GM23338 (cell line): ENCODE measurements around the gene RNF168. TPM values are rescaled to one million over a fixed set of nuclear protein-coding genes. Genes with fewer than 3 reads are reported as not detected.

Source experiments
- ATAC-seq: fragments of 200-7000 bp; cut with Tn5 transposase; 3 replicates; pipeline ENCODE4 v1.9.1; 2020
- DNase-seq: peaks from one replicate; pipeline ENCODE4 v3.0.0-alpha.2; 2015; ENCODE audit warnings: low spot score
- H2AFZ ChIP-seq: fragments of 200-600 bp; sonication (generic); 2 replicates; pipeline ENCODE4 v1.8.0; 2016; ENCODE audit warnings: antibody characterized with exemption, mild to moderate bottlenecking, moderate library complexity
- H3F3A ChIP-seq: fragments of 200-600 bp; sonication (generic); replicated peaks from 2 replicates; pipeline ENCODE4 v1.8.0; 2017; ENCODE audit warnings: antibody characterized with exemption, mixed run types, low read depth
- H3K27ac ChIP-seq: fragments of 200-600 bp; sonication (generic); 2 replicates; pipeline ENCODE4 v1.6.1; 2016; ENCODE audit warnings: low read depth
- H3K27me3 ChIP-seq: fragments of 200-600 bp; sonication (generic); 2 replicates; pipeline ENCODE4 v1.8.0; 2016; ENCODE audit warnings: mild to moderate bottlenecking, mixed run types, moderate library complexity; ENCODE audit not compliant: insufficient read depth
- H3K36me3 ChIP-seq: fragments of 200-600 bp; sonication (generic); 2 replicates; pipeline ENCODE4 v1.8.0; 2016; ENCODE audit warnings: mild to moderate bottlenecking; ENCODE audit not compliant: insufficient read depth
- H3K4me1 ChIP-seq: fragments of 200-600 bp; sonication (generic); 2 replicates; pipeline ENCODE4 v1.8.0; 2016; ENCODE audit warnings: mild to moderate bottlenecking, moderate library complexity; ENCODE audit not compliant: insufficient read depth
- H3K4me2 ChIP-seq: fragments of 200-600 bp; sonication (generic); 2 replicates; pipeline ENCODE4 v1.7.1; 2017; ENCODE audit warnings: mixed run types
- H3K4me3 ChIP-seq: fragments of 200-600 bp; sonication (generic); 2 replicates; pipeline ENCODE4 v1.6.1; 2016; ENCODE audit warnings: mixed run types
- H3K79me2 ChIP-seq: fragments of 200-600 bp; sonication (generic); replicated peaks from 2 replicates; pipeline ENCODE4 v1.8.0; 2017; ENCODE audit warnings: mild to moderate bottlenecking; ENCODE audit not compliant: insufficient read depth
- H3K9me2 ChIP-seq: fragments of 200-600 bp; sonication (generic); 2 replicates; pipeline ENCODE4 v1.8.0; 2017; ENCODE audit not compliant: insufficient read depth
- H4K20me1 ChIP-seq: fragments of 200-600 bp; sonication (generic); replicated peaks from 2 replicates; pipeline ENCODE4 v1.8.0; 2017; ENCODE audit warnings: mild to moderate bottlenecking; ENCODE audit not compliant: insufficient read depth
- H3K27ac Mint-ChIP-seq: 2 replicates; pipeline ENCODE4 v1.8.0; 2020; ENCODE audit warnings: inconsistent platforms, mild to moderate bottlenecking, moderate library complexity, mixed read lengths
- H3K27me3 Mint-ChIP-seq: 3 replicates; pipeline ENCODE4 v1.8.0; 2022; ENCODE audit warnings: low read depth, mild to moderate bottlenecking, moderate library complexity, mixed read lengths, inconsistent platforms; ENCODE audit not compliant: insufficient read depth, poor library complexity
- H3K36me3 Mint-ChIP-seq: 3 replicates; pipeline ENCODE4 v1.8.0; 2021; ENCODE audit warnings: low read depth, mild to moderate bottlenecking, inconsistent platforms, moderate library complexity, mixed read lengths
- H3K4me1 Mint-ChIP-seq: 3 replicates; pipeline ENCODE4 v1.8.0; 2020; ENCODE audit warnings: mild to moderate bottlenecking, inconsistent platforms, mixed read lengths
- H3K4me3 Mint-ChIP-seq: 3 replicates; pipeline ENCODE4 v1.8.0; 2021; ENCODE audit warnings: moderate library complexity, mild to moderate bottlenecking, inconsistent platforms, mixed read lengths
- H3K9me3 Mint-ChIP-seq: 3 replicates; pipeline ENCODE4 v1.8.0; 2020; ENCODE audit warnings: moderate library complexity, mild to moderate bottlenecking, inconsistent platforms, mixed read lengths
- CREB1 ChIP-seq: fragments of 250-450 bp; sonication (Bioruptor Pico); IDR thresholded peaks from 2 replicates; pipeline ENCODE4 v1.5.0; 2020; ENCODE audit warnings: low read depth, mild to moderate bottlenecking, moderate library complexity
- CTCF ChIP-seq, 2 experiments: fragments of 200-600 bp in 1 of 2; sonication (generic) in 1 of 2; conservative IDR thresholded peaks; 2 replicates each; pipeline versions ENCODE4 v1.5.1 to v1.6.1; 2016 to 2017; ENCODE audit warnings: antibody characterized with exemption in 2 of 2, low read depth in 2 of 2, mild to moderate bottlenecking in 2 of 2, moderate library complexity in 1 of 2
- EZH2phosphoT487 ChIP-seq: fragments of 200-600 bp; sonication (generic); IDR thresholded peaks from one replicate; pipeline ENCODE4 v1.8.1; 2018; ENCODE audit warnings: antibody characterized with exemption; ENCODE audit not compliant: unreplicated experiment
- JUNB ChIP-seq: IDR thresholded peaks from one replicate; pipeline ENCODE4 v1.6.1; 2016; ENCODE audit warnings: antibody characterized with exemption; ENCODE audit not compliant: unreplicated experiment
- NANOG ChIP-seq: IDR thresholded peaks from 2 replicates; pipeline ENCODE4 v1.6.1; 2016; ENCODE audit warnings: antibody characterized with exemption, borderline replicate concordance
- POLR2AphosphoS5 ChIP-seq: IDR thresholded peaks from 2 replicates; pipeline ENCODE4 v1.6.1; 2016; ENCODE audit warnings: antibody characterized with exemption, low read depth
- REST ChIP-seq: IDR thresholded peaks from one replicate; pipeline ENCODE4 v1.6.1; 2018; ENCODE audit warnings: antibody characterized with exemption; ENCODE audit not compliant: unreplicated experiment
- STAT1 ChIP-seq: IDR thresholded peaks from one replicate; pipeline ENCODE4 v1.6.1; 2016; ENCODE audit warnings: antibody characterized with exemption; ENCODE audit not compliant: unreplicated experiment
- ZNF114 ChIP-seq: fragments of 250-450 bp; sonication (Bioruptor Pico); IDR thresholded peaks from 2 replicates; pipeline ENCODE4 v1.5.0; 2020; ENCODE audit warnings: mild to moderate bottlenecking, moderate library complexity
- ZNF331 ChIP-seq: fragments of 250-450 bp; sonication (Bioruptor Pico); IDR thresholded peaks from 2 replicates; pipeline ENCODE4 v1.5.0; 2020; ENCODE audit warnings: low read depth, mild to moderate bottlenecking, moderate library complexity
- ZNF462 ChIP-seq: fragments of 250-450 bp; sonication (Bioruptor Pico); IDR thresholded peaks from 2 replicates; pipeline ENCODE4 v1.5.0; 2020; ENCODE audit warnings: mild to moderate bottlenecking, moderate library complexity
- polyA plus RNA-seq: library from polyadenylated mRNA; unstranded; fragments of >200 nt; fragmentation: Nextera tagmentation; extraction: Ambion mirVana; gene quantifications from 2 replicates; pipeline ENCODE4 v1.2.1, GENCODE V29; 2016
- total RNA-seq: library from RNA; depleted of rRNA; stranded (reverse); fragments of >200 nt; shearing (Covaris generic); gene quantifications from 2 replicates; pipeline ENCODE4 v1.2.3, GENCODE V29; 2014

RNF168 gene
- total and polyA plus RNA-seq, 2 experiments from 2014 or later, result 33.0 to 53.0 TPM

DNA sequence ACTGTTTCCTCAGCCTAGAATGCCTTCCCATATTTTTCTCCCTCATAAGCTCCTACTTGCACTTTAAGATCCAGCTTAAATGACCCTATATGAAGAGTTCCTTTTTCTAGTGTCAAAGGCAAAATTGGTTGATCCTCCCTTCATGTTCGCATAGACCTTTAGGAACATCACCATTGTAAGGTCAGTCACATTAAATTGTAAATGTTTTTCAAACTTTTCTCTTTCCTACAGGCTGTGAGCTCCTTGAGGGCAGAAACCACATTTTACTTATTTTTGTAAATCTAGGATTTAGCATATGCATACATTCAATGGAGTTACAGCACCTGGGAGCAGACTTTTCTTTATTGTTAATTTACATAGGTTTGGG lies 10.8 kb upstream of the RNF168 start (continued):
- TF ChIP-seq REST (no peak), POLR2AphosphoS5 (no peak), ZNF331 (CRISPR knock-in tag) (no peak), CTCF (conservative IDR thresholded peaks at IDR 0.05; ENCODE audit: low read depth in 2 of 2) (no peak)

GRCh38 chr3:196513697-196514349 lies 10.3 kb upstream of the RNF168 start:
- H3K4me3 Mint-ChIP-seq, result no peak overlapping the region
- ATAC-seq, result no peak
- no peak for TF ChIP-seq NANOG
- TF ChIP-seq EZH2phosphoT487, result no peak
- TF ChIP-seq CTCF (conservative IDR thresholded peaks at IDR 0.05; ENCODE audit: low read depth in 2 of 2), result no peak
- TF ChIP-seq ZNF114 (CRISPR knock-in tag), result no peak
- TF ChIP-seq POLR2AphosphoS5, result no peak
- no peak for TF ChIP-seq JUNB
- TF ChIP-seq STAT1, result no peak
- no peak for TF ChIP-seq ZNF462 (CRISPR knock-in tag)
- TF ChIP-seq CREB1 (CRISPR knock-in tag), result no peak

More at GRCh38 chr3:196513697-196514349, 10.3 kb upstream of the RNF168 start:
- no peaks in the 10 kb centered on the region; the same call in 1 of the 2 replicates for H3K4me1 ChIP-seq
- H3F3A ChIP-seq, result no peaks in the 10 kb centered on the region
- H3K4me1 Mint-ChIP-seq, result peaks cover 2% of the 10 kb centered on the region; the same call in 2 of the 3 replicates
- no peak overlapping the region for H3K4me2 ChIP-seq
- no peak overlapping the region for H2AFZ ChIP-seq
- peaks cover 33% of the 10 kb centered on the region for H3K9me3 Mint-ChIP-seq
- H3K36me3 ChIP-seq, result 0 out of 2 replicates have a peak, but pooled peaks cover 7% of the 10 kb centered on the region
- 0 out of 2 replicates have a peak, but pooled peaks cover 2% of the 10 kb centered on the region for H3K9me2 ChIP-seq
- peaks cover 17% of the 10 kb centered on the region; the same call in 2 of the 3 replicates for H3K36me3 Mint-ChIP-seq
- no peak overlapping the region for H3K27ac Mint-ChIP-seq
- no peak for DNase-seq
- H3K27me3 ChIP-seq, result no peaks in the 10 kb centered on the region; the same call in 1 of the 2 replicates
- H3K27ac ChIP-seq, result no peak overlapping the region
- peaks cover 2% of the 10 kb centered on the region for H3K27me3 Mint-ChIP-seq
- H4K20me1 ChIP-seq, result no peaks in the 10 kb centered on the region
- no peaks in the 10 kb centered on the region for H3K79me2 ChIP-seq
- no peak overlapping the region for H3K4me3 ChIP-seq
